ENCODE results near the gene MZT2A. TPM values are rescaled to one million over a fixed set of nuclear protein-coding genes. Genes with fewer than 3 reads are reported as not detected.
A peak's percentile ranks its signal among the peaks of the same experiment; 100 is the strongest.
"Not testable (repeated sequence)": the region's sequence is repeated elsewhere in the genome, so short reads cannot be mapped to it uniquely, and the experiment has no call there.

MZT2A gene
- total and polyA plus RNA-seq, 3 experiments from 2014 or later = 92.6 to 142 (median 141) TPM

- DNase-seq; H3K9me3 Mint-ChIP-seq; POLR2A ChIA-PET; H3K4me3 ChIP-seq (ENCODE audit: low read length); H3K27ac Mint-ChIP-seq; CTCF ChIA-PET; H3K36me3 ChIP-seq (ENCODE audit: insufficient read depth, low read length); H3K27me3 Mint-ChIP-seq; H3K4me1 Mint-ChIP-seq; H3K9me3 ChIP-seq (ENCODE audit: low read length); H3K27me3 ChIP-seq (ENCODE audit: insufficient read depth, low read length, poor library complexity, severe bottlenecking); H3K4me3 Mint-ChIP-seq; H3K27ac ChIP-seq (ENCODE audit: low read depth, low read length); H3K4me1 ChIP-seq (ENCODE audit: insufficient read depth, low read length): not testable (repeated sequence)
- peaks cover 0 to 18% (median 5%) of the 10 kb centered on the region in 3 donors for H3K36me3 Mint-ChIP-seq
These were observed 13.2 kb downstream of the MZT2A start for GRCh38 chr2:131478850-131479461.

GRCh38 chr2:131478074-131478849 lies 13.9 kb downstream of the MZT2A start:
- H3K27ac ChIP-seq (ENCODE audit: low read depth, low read length); H3K4me1 ChIP-seq (ENCODE audit: insufficient read depth, low read length); POLR2A ChIA-PET: not testable (repeated sequence)

GRCh38 chr2:131477227-131477626 lies 15.0 kb downstream of the MZT2A start:
- POLR2A ChIA-PET; H3K27me3 ChIP-seq (ENCODE audit: insufficient read depth, low read length, poor library complexity, severe bottlenecking): not testable (repeated sequence)

More at GRCh38 chr2:131478074-131478849, 13.9 kb downstream of the MZT2A start:
- H3K9me3 ChIP-seq (ENCODE audit: low read length); H3K4me3 Mint-ChIP-seq; H3K27ac Mint-ChIP-seq; H3K27me3 ChIP-seq (ENCODE audit: insufficient read depth, low read length, poor library complexity, severe bottlenecking); H3K4me1 Mint-ChIP-seq; DNase-seq; H3K27me3 Mint-ChIP-seq; H3K4me3 ChIP-seq (ENCODE audit: low read length); H3K36me3 ChIP-seq (ENCODE audit: insufficient read depth, low read length); CTCF ChIA-PET; H3K9me3 Mint-ChIP-seq: not testable (repeated sequence)
- peaks cover 0 to 15% (median 5%) of the 10 kb centered on the region in 3 donors for H3K36me3 Mint-ChIP-seq

GRCh38 chr2:131476363-131476762 lies 15.8 kb downstream of the MZT2A start:
- H3K9me3 Mint-ChIP-seq; H3K36me3 ChIP-seq (ENCODE audit: insufficient read depth, low read length); H3K4me1 ChIP-seq (ENCODE audit: insufficient read depth, low read length); H3K9me3 ChIP-seq (ENCODE audit: low read length); H3K4me1 Mint-ChIP-seq; H3K27ac ChIP-seq (ENCODE audit: low read depth, low read length); H3K36me3 Mint-ChIP-seq; H3K27me3 ChIP-seq (ENCODE audit: insufficient read depth, low read length, poor library complexity, severe bottlenecking); H3K4me3 Mint-ChIP-seq; H3K4me3 ChIP-seq (ENCODE audit: low read length); CTCF ChIA-PET; POLR2A ChIA-PET; DNase-seq; H3K27me3 Mint-ChIP-seq: not testable (repeated sequence)
- H3K27ac Mint-ChIP-seq = peak overlapping the region in 1 of 8 donors; percentile 59

More at GRCh38 chr2:131477227-131477626, 15.0 kb downstream of the MZT2A start:
- H3K4me1 ChIP-seq (ENCODE audit: insufficient read depth, low read length); H3K4me3 ChIP-seq (ENCODE audit: low read length); H3K4me3 Mint-ChIP-seq; DNase-seq; CTCF ChIA-PET; H3K27ac ChIP-seq (ENCODE audit: low read depth, low read length); H3K9me3 ChIP-seq (ENCODE audit: low read length); H3K36me3 Mint-ChIP-seq; H3K27me3 Mint-ChIP-seq; H3K9me3 Mint-ChIP-seq; H3K27ac Mint-ChIP-seq; H3K4me1 Mint-ChIP-seq; H3K36me3 ChIP-seq (ENCODE audit: insufficient read depth, low read length): not testable (repeated sequence)

GRCh38 chr2:131475831-131476230 lies 16.4 kb downstream of the MZT2A start, which contains the start of gene TUBA3D:
TSS of gene TUBA3D (plus strand) at chr2:131476119. CDS start at chr2:131476200, 81 bp downstream.
- ChIA-PET CTCF (no interaction called here), POLR2A (no interaction called here)
- Histone ChIP-seq H3K36me3 (ENCODE audit: insufficient read depth, low read length) (no peaks in the 10 kb centered on the region), H3K4me3 (ENCODE audit: low read length) (no peak within 1 kb of the TSS), H3K27ac (ENCODE audit: low read depth, low read length) (no peak within 1 kb of the TSS), H3K27me3 (ENCODE audit: insufficient read depth, low read length, poor library complexity, severe bottlenecking) (no peaks in the 10 kb centered on the region), H3K9me3 (ENCODE audit: low read length) (no peaks in the 10 kb centered on the region), H3K4me1 (ENCODE audit: insufficient read depth, low read length) (no peaks in the 10 kb centered on the region)
- H3K9me3 Mint-ChIP-seq = no peaks in the 10 kb centered on the region
- H3K4me3 Mint-ChIP-seq = no peak within 1 kb of the TSS
- peak within 1 kb of the TSS in 1 of 8 donors; percentile 59 for H3K27ac Mint-ChIP-seq
- no peaks in the 10 kb centered on the region for H3K27me3 Mint-ChIP-seq
- H3K4me1 Mint-ChIP-seq = no peaks in the 10 kb centered on the region
- peaks cover 0 to 11% (median 2%) of the 10 kb centered on the region in 3 donors for H3K36me3 Mint-ChIP-seq
- no peak for DNase-seq

GRCh38 chr2:131473266-131473665 lies 18.9 kb downstream of the MZT2A start:
- H3K27ac ChIP-seq (ENCODE audit: low read depth, low read length); H3K27me3 ChIP-seq (ENCODE audit: insufficient read depth, low read length, poor library complexity, severe bottlenecking); DNase-seq; H3K36me3 ChIP-seq (ENCODE audit: insufficient read depth, low read length); H3K4me3 ChIP-seq (ENCODE audit: low read length); H3K4me3 Mint-ChIP-seq; H3K4me1 ChIP-seq (ENCODE audit: insufficient read depth, low read length); H3K9me3 Mint-ChIP-seq; POLR2A ChIA-PET; H3K4me1 Mint-ChIP-seq; H3K9me3 ChIP-seq (ENCODE audit: low read length); H3K27me3 Mint-ChIP-seq; CTCF ChIA-PET: not testable (repeated sequence)
- Mint-ChIP-seq H3K36me3 (peaks cover 0 to 15% (median 4%) of the 10 kb centered on the region in 3 donors), H3K27ac (peak overlapping the region in 1 of 8 donors; percentile 36)

- H3K36me3 ChIP-seq (ENCODE audit: insufficient read depth, low read length); H3K27me3 ChIP-seq (ENCODE audit: insufficient read depth, low read length, poor library complexity, severe bottlenecking); H3K27ac ChIP-seq (ENCODE audit: low read depth, low read length); H3K4me3 Mint-ChIP-seq; H3K4me3 ChIP-seq (ENCODE audit: low read length); CTCF ChIA-PET; DNase-seq; H3K4me1 Mint-ChIP-seq; H3K27ac Mint-ChIP-seq; H3K9me3 Mint-ChIP-seq; POLR2A ChIA-PET; H3K4me1 ChIP-seq (ENCODE audit: insufficient read depth, low read length); H3K9me3 ChIP-seq (ENCODE audit: low read length); H3K27me3 Mint-ChIP-seq: not testable (repeated sequence)
- H3K36me3 Mint-ChIP-seq = peaks cover 0 to 15% (median 5%) of the 10 kb centered on the region in 3 donors
These were observed 20.6 kb downstream of the MZT2A start for GRCh38 chr2:131471624-131472023.

- H3K27ac Mint-ChIP-seq = peak overlapping the region in 1 of 8 donors; percentile 47
- H3K27me3 ChIP-seq (ENCODE audit: insufficient read depth, low read length, poor library complexity, severe bottlenecking); H3K4me3 ChIP-seq (ENCODE audit: low read length); CTCF ChIA-PET; H3K27me3 Mint-ChIP-seq; H3K4me3 Mint-ChIP-seq; H3K4me1 Mint-ChIP-seq; H3K27ac ChIP-seq (ENCODE audit: low read depth, low read length); H3K36me3 ChIP-seq (ENCODE audit: insufficient read depth, low read length); DNase-seq; H3K9me3 ChIP-seq (ENCODE audit: low read length); H3K4me1 ChIP-seq (ENCODE audit: insufficient read depth, low read length); H3K9me3 Mint-ChIP-seq; POLR2A ChIA-PET: not testable (repeated sequence)
- H3K36me3 Mint-ChIP-seq = peaks cover 0 to 13% (median 5%) of the 10 kb centered on the region in 3 donors
These were observed 21.3 kb downstream of the MZT2A start for GRCh38 chr2:131470944-131471343.
